Natural killer cell (primary cell): ENCODE data around the gene NR5A2. TPM values are rescaled to one million over a fixed set of nuclear protein-coding genes. Genes with fewer than 3 reads are reported as not detected.
A peak's percentile ranks its signal among the peaks of the same experiment; 100 is the strongest.

ENCODE experiments used
- ATAC-seq, 3 donors: fragments of 150-1000 bp in 2 of 3; fragments of 200-7000 bp in 1 of 3; cut with Tn5 transposase; 1 replicate in 1 of 3; 2 replicates in 2 of 3; pipeline ENCODE4 v1.10.0; 2021; ENCODE audit warnings: mild to moderate bottlenecking in 2 of 3, moderate library complexity in 2 of 3
- DNase-seq, 2 donors: peaks; one replicate each; pipeline versions ENCODE4 v3.0.0 to v3.0.0-alpha.2; 2013 to 2021; ENCODE audit warnings: mixed read lengths in 1 of 2
- H3K27ac ChIP-seq: one replicate; pipeline ENCODE4 v1.5.1; 2013; ENCODE audit warnings: mild to moderate bottlenecking, low read length
- H3K27me3 ChIP-seq: one replicate; pipeline ENCODE4 v1.6.1; 2013; ENCODE audit warnings: low read length; ENCODE audit not compliant: control insufficient read depth, insufficient read depth
- H3K36me3 ChIP-seq: one replicate; pipeline ENCODE4 v1.6.1; 2013; ENCODE audit warnings: low read length; ENCODE audit not compliant: control insufficient read depth, insufficient read depth
- H3K4me1 ChIP-seq: one replicate; pipeline ENCODE4 v1.6.1; 2013; ENCODE audit warnings: low read length; ENCODE audit not compliant: control insufficient read depth, insufficient read depth
- H3K4me3 ChIP-seq: one replicate; pipeline ENCODE4 v1.5.1; 2013; ENCODE audit warnings: low read length
- H3K9me3 ChIP-seq: one replicate; pipeline ENCODE4 v1.6.1; 2013; ENCODE audit warnings: low read length; ENCODE audit not compliant: control insufficient read depth, insufficient read depth
- H3K27ac Mint-ChIP-seq, 2 donors: one replicate each; pipeline ENCODE4 v1.8.0; 2022; ENCODE audit warnings: mild to moderate bottlenecking in 2 of 2, mixed read lengths in 2 of 2, moderate library complexity in 1 of 2
- H3K27me3 Mint-ChIP-seq, 2 donors: one replicate each; pipeline ENCODE4 v1.8.0; 2022; ENCODE audit warnings: low read depth in 2 of 2, mixed read lengths in 2 of 2
- H3K36me3 Mint-ChIP-seq: one replicate; pipeline ENCODE4 v1.8.0; 2022; ENCODE audit warnings: mixed read lengths
- H3K4me1 Mint-ChIP-seq, 2 donors: one replicate each; pipeline ENCODE4 v1.8.0; 2022; ENCODE audit warnings: mixed read lengths in 2 of 2
- H3K4me3 Mint-ChIP-seq: one replicate; pipeline ENCODE4 v1.8.0; 2022; ENCODE audit warnings: mild to moderate bottlenecking, moderate library complexity, mixed read lengths
- H3K9me3 Mint-ChIP-seq, 2 donors: one replicate each; pipeline ENCODE4 v1.8.0; 2022; ENCODE audit warnings: mixed read lengths in 2 of 2
- CTCF ChIP-seq: fragments of 200-600 bp; IDR thresholded peaks from one replicate; pipeline ENCODE4 v1.8.0; 2022; ENCODE audit warnings: antibody characterized with exemption
- WGBS: methylation state at CpG from one replicate; pipeline ENCODE4 v1.1.7; 2013; ENCODE audit warnings: missing lambda C conversion rate; ENCODE audit not compliant: insufficient coverage; 5-methylcytosine and 5-hydroxymethylcytosine counted together
- intact Hi-C: fragments of 100-400 bp; cut with micrococcal nuclease; formaldehyde crosslinking; loops from one replicate; pipeline ENCODE4 v1.14.2; 2022
- total RNA-seq, 4 donors: library from RNA; stranded (reverse); fragments of 120-200 nt in 1 of 4; gene quantifications; one replicate each; pipeline versions ENCODE4 v1.2.3 to v1.2.4, GENCODE V29; 2013 to 2022

The NR5A2 gene
- total RNA-seq, 3 donors from 2014 or later (not counting 1 experiment from before 2014, with no cell fraction given): not detected

- Mint-ChIP-seq H3K27ac (no peak overlapping the region), H3K27me3 (peaks cover 7 to 9% of the 10 kb centered on the region in 2 donors), H3K4me3 (no peak overlapping the region), H3K36me3 (no peaks in the 10 kb centered on the region), H3K4me1 (peaks cover 6 to 9% of the 10 kb centered on the region in 2 donors), H3K9me3 (no peaks in the 10 kb centered on the region)
- H3K27ac ChIP-seq: no peak overlapping the region
- intact Hi-C loops: no loop called here
- H3K9me3 ChIP-seq: no peaks in the 10 kb centered on the region
- TF ChIP-seq CTCF: no peak
- no peaks in the 10 kb centered on the region for H3K36me3 ChIP-seq
- ATAC-seq (no peak), DNase-seq (no peak)
- no peaks in the 10 kb centered on the region for H3K4me1 ChIP-seq
- no peak overlapping the region for H3K4me3 ChIP-seq
- no peaks in the 10 kb centered on the region for H3K27me3 ChIP-seq
- 77% methylated on average over 3 of the region's 4 CpGs for WGBS
These were observed 144.8 kb downstream of the NR5A2 start for GRCh38 chr1:200172311-200172710.

DNA sequence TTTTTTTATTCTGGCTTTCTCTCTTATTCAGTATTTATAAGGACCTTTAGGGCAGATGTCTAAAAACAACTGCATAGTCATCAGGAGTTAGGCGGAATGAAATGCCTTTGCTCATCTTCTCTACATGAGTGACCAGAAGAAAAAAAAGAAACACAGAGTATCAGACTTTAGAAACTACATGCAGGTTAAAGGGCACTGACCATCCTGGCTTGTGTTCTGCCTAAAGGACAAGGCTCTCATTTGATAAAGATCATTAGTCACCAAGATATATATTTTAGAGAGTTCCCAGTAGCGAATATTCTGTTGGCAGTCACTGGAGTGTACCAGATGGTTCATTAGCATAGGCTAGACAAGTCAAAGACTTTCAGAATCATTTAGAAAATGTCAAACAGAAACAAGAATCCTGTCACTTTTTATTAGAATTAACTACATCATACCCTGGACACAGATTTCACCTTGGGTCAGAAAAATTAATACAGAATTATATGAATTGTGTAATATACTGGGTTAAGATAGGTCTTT, 145.6 kb downstream of the NR5A2 start:
- Histone ChIP-seq H3K36me3 (no peaks in the 10 kb centered on the region), H3K27me3 (no peaks in the 10 kb centered on the region), H3K4me1 (no peaks in the 10 kb centered on the region), H3K4me3 (no peak overlapping the region), H3K27ac (no peak overlapping the region), H3K9me3 (no peaks in the 10 kb centered on the region)
- H3K36me3 Mint-ChIP-seq: no peaks in the 10 kb centered on the region
- no peak for DNase-seq
- 72% methylated on average over 2 of the region's 2 CpGs for WGBS
- no peaks in the 10 kb centered on the region for H3K9me3 Mint-ChIP-seq
- TF ChIP-seq CTCF: no peak
- H3K27ac Mint-ChIP-seq: no peak overlapping the region
- peaks cover 6 to 9% of the 10 kb centered on the region in 2 donors for H3K4me1 Mint-ChIP-seq
- peaks cover 3 to 9% of the 10 kb centered on the region in 2 donors for H3K27me3 Mint-ChIP-seq
- intact Hi-C loops: no loop called here
- no peak overlapping the region for H3K4me3 Mint-ChIP-seq
- no peak for ATAC-seq

DNA sequence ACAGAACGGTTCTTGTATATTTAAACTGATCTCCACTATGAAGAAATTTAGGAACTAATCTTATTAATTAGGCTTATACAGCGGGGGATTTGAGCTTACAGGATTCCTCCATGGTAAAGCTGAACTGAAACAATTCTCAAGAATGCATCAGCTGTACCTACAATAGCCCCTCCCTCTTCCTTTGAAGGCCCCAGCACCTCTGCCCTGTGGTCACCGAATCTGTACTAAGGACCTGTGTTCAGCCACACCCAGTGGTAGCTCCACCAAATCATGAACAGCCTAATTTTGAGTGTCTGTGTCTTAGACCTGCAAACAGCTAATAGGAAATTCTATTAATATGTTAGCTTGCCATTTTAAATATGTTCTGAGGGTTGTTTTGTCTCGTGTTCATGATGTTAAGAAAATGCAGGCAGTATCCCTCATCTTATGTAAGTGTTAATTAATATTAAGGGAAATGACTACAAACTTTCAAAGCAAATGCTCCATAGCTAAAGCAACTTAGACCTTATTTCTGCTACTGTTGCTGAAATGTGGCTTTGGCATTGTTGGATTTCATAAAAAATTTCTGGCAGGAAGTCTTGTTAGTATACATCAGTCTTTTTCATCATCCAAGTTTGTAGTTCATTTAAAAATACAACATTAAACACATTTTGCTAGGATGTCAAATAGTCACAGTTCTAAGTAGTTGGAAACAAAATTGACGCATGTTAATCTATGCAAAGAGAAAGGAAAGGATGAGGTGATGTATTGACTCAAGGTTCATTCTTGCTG, 147.2 kb downstream of the NR5A2 start:
- no peaks in the 10 kb centered on the region for H3K36me3 Mint-ChIP-seq
- peaks cover 6 to 9% of the 10 kb centered on the region in 2 donors for H3K4me1 Mint-ChIP-seq
- Histone ChIP-seq H3K27ac (no peak overlapping the region), H3K36me3 (no peaks in the 10 kb centered on the region), H3K27me3 (no peaks in the 10 kb centered on the region), H3K4me1 (no peaks in the 10 kb centered on the region), H3K4me3 (no peak overlapping the region), H3K9me3 (no peaks in the 10 kb centered on the region)
- DNase-seq: no peak
- no peaks in the 10 kb centered on the region for H3K9me3 Mint-ChIP-seq
- H3K27me3 Mint-ChIP-seq: peaks cover 0 to 9% of the 10 kb centered on the region in 2 donors
- peak in 1 of 3 donors; percentile 57 for ATAC-seq
- H3K27ac Mint-ChIP-seq: no peak overlapping the region
- TF ChIP-seq CTCF: no peak
- no peak overlapping the region for H3K4me3 Mint-ChIP-seq
- intact Hi-C loops: no loop called here
- 75% methylated on average over 3 of the region's 5 CpGs for WGBS
